Neural cell (in vitro differentiated cells): ENCODE results near the gene ACVRL1.

ENCODE experiments used
- CTCF ChIP-seq: fragments of 450-650 bp; IDR thresholded peaks from 2 replicates; pipeline ENCODE4 v1.5.1; 2014; ENCODE audit warnings: antibody characterized with exemption, mild to moderate bottlenecking, moderate library complexity; ENCODE audit not compliant: poor library complexity, severe bottlenecking
- EP300 ChIP-seq: fragments of 450-650 bp; conservative IDR thresholded peaks from 2 replicates; pipeline ENCODE4 v1.6.1; 2014; ENCODE audit warnings: antibody characterized with exemption, mild to moderate bottlenecking, moderate library complexity; ENCODE audit not compliant: poor library complexity, severe bottlenecking
- EZH2 ChIP-seq: fragments of 200-600, 300-800 bp; shearing (Covaris generic), sonication (generic); IDR thresholded peaks from 2 replicates; pipeline ENCODE4 v1.6.1; 2014; ENCODE audit warnings: antibody characterized with exemption, low read length, borderline replicate concordance, mild to moderate bottlenecking; ENCODE audit not compliant: insufficient read depth, poor library complexity, severe bottlenecking
- MXI1 ChIP-seq: fragments of 450-650 bp; conservative IDR thresholded peaks from 2 replicates; pipeline ENCODE4 v1.6.1; 2014; ENCODE audit warnings: antibody characterized with exemption, mild to moderate bottlenecking; ENCODE audit not compliant: poor library complexity, severe bottlenecking
- POLR2AphosphoS5 ChIP-seq: IDR thresholded peaks from 2 replicates; pipeline ENCODE4 v1.6.1; 2012
- RAD21 ChIP-seq: fragments of 450-650 bp; conservative IDR thresholded peaks from 2 replicates; pipeline ENCODE4 v1.6.1; 2014; ENCODE audit warnings: antibody characterized with exemption, mild to moderate bottlenecking, moderate library complexity
- SMC3 ChIP-seq: fragments of 450-650 bp; conservative IDR thresholded peaks from 2 replicates; pipeline ENCODE4 v1.6.1; 2014; ENCODE audit warnings: antibody characterized with exemption, mild to moderate bottlenecking, moderate library complexity; ENCODE audit not compliant: poor library complexity

DNA sequence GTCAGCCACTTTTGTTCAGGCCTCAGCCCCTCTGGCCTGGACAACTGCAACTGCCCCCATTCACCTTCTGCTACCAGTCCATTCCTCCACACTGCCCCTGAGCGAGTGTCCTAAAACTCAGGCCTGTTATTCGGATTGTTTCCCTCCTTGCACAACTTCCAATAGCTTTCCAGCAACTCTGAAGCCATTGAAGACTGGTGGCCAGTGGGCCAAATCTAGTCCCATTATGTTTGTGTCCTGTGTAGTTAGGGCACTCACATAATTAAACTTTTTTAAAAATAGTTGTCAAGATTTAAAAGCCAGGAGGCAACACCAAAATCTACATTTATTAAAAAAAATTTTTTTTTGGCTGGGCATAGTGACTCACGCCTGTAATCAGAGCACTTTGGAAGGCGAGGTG is 41.0 kb upstream of the ACVRL1 start:
- no peak for TF ChIP-seq CTCF
- TF ChIP-seq EZH2, result no peak
- no peak for TF ChIP-seq EP300
- no peak for TF ChIP-seq RAD21
- TF ChIP-seq MXI1, result no peak
- TF ChIP-seq POLR2AphosphoS5, result no peak
- TF ChIP-seq SMC3, result no peak
